Neural progenitor cell (in vitro differentiated cells): Measurements from ENCODE around the gene CREBBP. TPM values are rescaled to one million over a fixed set of nuclear protein-coding genes. Genes with fewer than 3 reads are reported as not detected.

Experiments
- DNase-seq: peaks from one replicate; pipeline ENCODE4 v3.0.0-alpha.2; 2016; ENCODE audit warnings: low spot score
- H2AFZ ChIP-seq: fragments of 200-600 bp; sonication (generic); replicated peaks from 2 replicates; pipeline ENCODE4 v1.6.1; 2016; ENCODE audit warnings: antibody characterized with exemption
- H3F3A ChIP-seq: fragments of 200-600 bp; sonication (generic); 2 replicates; pipeline ENCODE4 v1.6.1; 2016; ENCODE audit warnings: antibody characterized with exemption, low read depth
- H3K27ac ChIP-seq: fragments of 200-600 bp; sonication (generic); 2 replicates; pipeline ENCODE4 v1.5.1; 2016; ENCODE audit warnings: mild to moderate bottlenecking
- H3K27me3 ChIP-seq: fragments of 200-600 bp; sonication (generic); 2 replicates; pipeline ENCODE4 v1.6.1; 2016; ENCODE audit warnings: mild to moderate bottlenecking, moderate library complexity
- H3K36me3 ChIP-seq: fragments of 200-600 bp; sonication (generic); 2 replicates; pipeline ENCODE4 v1.5.1; 2016
- H3K4me1 ChIP-seq: fragments of 200-600 bp; sonication (generic); 2 replicates; pipeline ENCODE4 v1.6.1; 2016; ENCODE audit warnings: mixed run types
- H3K4me2 ChIP-seq: fragments of 200-600 bp; sonication (generic); 2 replicates; pipeline ENCODE4 v1.6.1; 2016
- H3K4me3 ChIP-seq: fragments of 200-600 bp; sonication (generic); 2 replicates; pipeline ENCODE4 v1.5.1; 2016
- H3K79me2 ChIP-seq: fragments of 200-600 bp; sonication (generic); 2 replicates; pipeline ENCODE4 v1.6.1; 2016; ENCODE audit warnings: low read depth
- H3K9ac ChIP-seq: fragments of 200-600 bp; sonication (generic); 2 replicates; pipeline ENCODE4 v1.6.1; 2016
- H3K9me3 ChIP-seq: fragments of 200-600 bp; sonication (generic); 2 replicates; pipeline ENCODE4 v1.5.1; 2016; ENCODE audit warnings: low read depth
- H4K20me1 ChIP-seq: fragments of 200-600 bp; sonication (generic); 2 replicates; pipeline ENCODE4 v1.6.1; 2016; ENCODE audit warnings: low read depth
- H3K27ac Mint-ChIP-seq: 3 replicates; pipeline ENCODE4 v1.8.0; 2021; ENCODE audit warnings: mixed read lengths
- H3K27me3 Mint-ChIP-seq: 2 replicates; pipeline ENCODE4 v1.8.0; 2022; ENCODE audit warnings: low read depth, mild to moderate bottlenecking, inconsistent platforms, moderate library complexity, mixed read lengths; ENCODE audit not compliant: insufficient read depth
- H3K36me3 Mint-ChIP-seq: 3 replicates; pipeline ENCODE4 v1.8.0; 2021; ENCODE audit warnings: mixed read lengths
- H3K4me1 Mint-ChIP-seq: 3 replicates; pipeline ENCODE4 v1.8.0; 2021; ENCODE audit warnings: mixed read lengths
- H3K4me3 Mint-ChIP-seq: 3 replicates; pipeline ENCODE4 v1.8.0; 2021; ENCODE audit warnings: mild to moderate bottlenecking, moderate library complexity, mixed read lengths
- H3K9me3 Mint-ChIP-seq: 3 replicates; pipeline ENCODE4 v1.8.0; 2020; ENCODE audit warnings: mixed read lengths
- CTCF ChIP-seq: fragments of 200-600 bp; sonication (generic); IDR thresholded peaks from 2 replicates; pipeline ENCODE4 v1.5.1; 2017; ENCODE audit warnings: antibody characterized with exemption, mild to moderate bottlenecking
- EZH2 ChIP-seq: fragments of 200-600 bp; sonication (generic); IDR thresholded peaks from 2 replicates; pipeline ENCODE4 v1.6.1; 2017; ENCODE audit warnings: antibody characterized with exemption, mild to moderate bottlenecking, moderate library complexity
- EZH2phosphoT487 ChIP-seq: fragments of 200-600 bp; sonication (generic); IDR thresholded peaks from 2 replicates; pipeline ENCODE4 v1.6.1; 2017; ENCODE audit warnings: antibody characterized with exemption
- total RNA-seq: library from RNA; depleted of rRNA; stranded (reverse); fragments of >200 nt; gene quantifications from 2 replicates; pipeline ENCODE4 v1.2.3, GENCODE V29; 2015; ENCODE audit warnings: low replicate concordance

Gene CREBBP
- total RNA-seq, 1 donor from 2014 or later = 60.6 TPM

GRCh38 chr16:3873482-3874173, 6.9 kb downstream of the CREBBP start:
- no peaks in the 10 kb centered on the region for H3K27me3 ChIP-seq
- H3K79me2 ChIP-seq = peaks cover 100% of the 10 kb centered on the region
- H3K9me3 Mint-ChIP-seq = peaks cover 8% of the 10 kb centered on the region
- H2AFZ ChIP-seq = no peak overlapping the region
- H3K36me3 ChIP-seq = no peaks in the 10 kb centered on the region
- H3K9ac ChIP-seq = no peak overlapping the region
- H3K27ac ChIP-seq = no peak overlapping the region
- H3K9me3 ChIP-seq = no peaks in the 10 kb centered on the region
- DNase-seq = no peak
- peaks cover 6% of the 10 kb centered on the region for H3F3A ChIP-seq
- no peak overlapping the region for H3K4me3 Mint-ChIP-seq
- peaks cover 100% of the 10 kb centered on the region for H4K20me1 ChIP-seq
- H3K27ac Mint-ChIP-seq = no peak overlapping the region
- peaks cover 64% of the 10 kb centered on the region for H3K4me1 ChIP-seq
- H3K4me3 ChIP-seq = no peak overlapping the region
- no peak for TF ChIP-seq EZH2phosphoT487
- no peak for TF ChIP-seq EZH2
- TF ChIP-seq CTCF = no peak
- H3K27me3 Mint-ChIP-seq = peaks cover 3% of the 10 kb centered on the region
- H3K4me1 Mint-ChIP-seq = peaks cover 73% of the 10 kb centered on the region
- peaks cover 28% of the 10 kb centered on the region for H3K36me3 Mint-ChIP-seq
- H3K4me2 ChIP-seq = no peak overlapping the region

GRCh38 chr16:3872216-3872895, 8.2 kb downstream of the CREBBP start:
- H3F3A ChIP-seq = peaks cover 6% of the 10 kb centered on the region
- H3K27ac Mint-ChIP-seq = no peak overlapping the region
- H3K4me3 ChIP-seq = no peak overlapping the region
- peaks cover 62% of the 10 kb centered on the region for H3K4me1 Mint-ChIP-seq
- H3K4me2 ChIP-seq = peak overlapping the region; percentile 40
- DNase-seq = peak; percentile 32
- H3K36me3 ChIP-seq = no peaks in the 10 kb centered on the region
- no peak overlapping the region for H3K9ac ChIP-seq
- peaks cover 100% of the 10 kb centered on the region for H4K20me1 ChIP-seq
- no peaks in the 10 kb centered on the region for H3K9me3 ChIP-seq
- H3K27me3 Mint-ChIP-seq = peaks cover 3% of the 10 kb centered on the region
- H3K36me3 Mint-ChIP-seq = peaks cover 20% of the 10 kb centered on the region
- H2AFZ ChIP-seq = no peak overlapping the region
- peaks cover 55% of the 10 kb centered on the region for H3K4me1 ChIP-seq
- no peak overlapping the region for H3K27ac ChIP-seq
- H3K27me3 ChIP-seq = no peaks in the 10 kb centered on the region
- H3K79me2 ChIP-seq = peaks cover 100% of the 10 kb centered on the region
- no peak for TF ChIP-seq CTCF
- H3K4me3 Mint-ChIP-seq = peak overlapping the region; percentile 64
- H3K9me3 Mint-ChIP-seq = peaks cover 8% of the 10 kb centered on the region

GRCh38 chr16:3868967-3869366, 11.5 kb downstream of the CREBBP start:
- Histone ChIP-seq H3K9me3 (no peaks in the 10 kb centered on the region), H3F3A (peaks cover 8% of the 10 kb centered on the region), H3K27ac (no peak overlapping the region), H3K4me3 (no peak overlapping the region), H3K27me3 (no peaks in the 10 kb centered on the region), H4K20me1 (peaks cover 100% of the 10 kb centered on the region), H3K9ac (no peak overlapping the region), H3K4me2 (no peak overlapping the region), H3K79me2 (peaks cover 100% of the 10 kb centered on the region), H2AFZ (no peak overlapping the region), H3K36me3 (no peaks in the 10 kb centered on the region), H3K4me1 (peaks cover 34% of the 10 kb centered on the region)
- Mint-ChIP-seq H3K4me1 (peaks cover 42% of the 10 kb centered on the region), H3K4me3 (no peak overlapping the region), H3K36me3 (peaks cover 5% of the 10 kb centered on the region), H3K9me3 (no peaks in the 10 kb centered on the region), H3K27me3 (peaks cover 3% of the 10 kb centered on the region), H3K27ac (no peak overlapping the region)
- no peak for DNase-seq
- TF ChIP-seq EZH2phosphoT487 (no peak), CTCF (no peak), EZH2 (no peak)
